ENCODE data around the gene RPL19. TPM values are rescaled to one million over a fixed set of nuclear protein-coding genes. Genes with fewer than 3 reads are reported as not detected.

The RPL19 gene
- total RNA-seq, 1 donor from 2014 or later: 1,851 TPM

- DNase-seq (ENCODE audit: low spot score): peak; percentile 56
Measured at GRCh38 chr17:39194089-39194984, 5.7 kb upstream of the RPL19 start.

DNA sequence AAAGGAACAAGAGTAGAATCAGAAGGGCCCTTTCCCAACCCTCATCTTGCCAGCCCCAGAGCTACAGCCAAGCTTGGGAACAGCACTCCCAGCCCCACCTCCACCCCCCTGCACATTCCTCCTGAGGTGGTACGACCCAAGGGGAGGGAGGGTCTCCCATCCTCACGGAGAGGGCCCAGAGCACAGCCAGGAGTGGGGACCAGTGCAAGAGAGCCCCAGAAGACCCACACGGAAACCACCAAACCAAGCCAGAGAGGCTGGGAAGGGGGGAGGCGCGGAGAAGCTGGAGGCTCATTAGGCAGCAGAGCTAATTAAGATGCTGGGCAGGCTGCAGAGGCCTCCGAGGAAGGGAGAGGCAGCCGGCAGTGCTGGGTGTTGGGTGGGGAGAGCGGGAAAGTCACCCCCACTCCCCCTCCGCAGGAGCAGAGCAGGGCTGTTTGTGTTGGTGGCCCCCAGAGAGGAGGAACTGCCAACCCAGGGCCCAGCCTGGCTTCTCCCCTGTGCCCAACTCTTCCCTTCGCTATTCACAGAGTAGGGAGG is 5.0 kb upstream of the RPL19 start:
- H3K27me3 Mint-ChIP-seq (ENCODE audit: unreplicated experiment): peaks cover 12% of the 10 kb centered on the region
- H3K4me3 Mint-ChIP-seq (ENCODE audit: unreplicated experiment): no peak overlapping the region
- no peak for DNase-seq (ENCODE audit: low spot score)
- no peaks in the 10 kb centered on the region for H3K9me3 Mint-ChIP-seq (ENCODE audit: unreplicated experiment)
- H3K27ac Mint-ChIP-seq (ENCODE audit: unreplicated experiment): no peak overlapping the region
- H3K36me3 Mint-ChIP-seq (ENCODE audit: low read depth, unreplicated experiment): peaks cover 18% of the 10 kb centered on the region
- H3K4me1 Mint-ChIP-seq (ENCODE audit: unreplicated experiment): peaks cover 38% of the 10 kb centered on the region
- TF ChIP-seq, protein P1, sequence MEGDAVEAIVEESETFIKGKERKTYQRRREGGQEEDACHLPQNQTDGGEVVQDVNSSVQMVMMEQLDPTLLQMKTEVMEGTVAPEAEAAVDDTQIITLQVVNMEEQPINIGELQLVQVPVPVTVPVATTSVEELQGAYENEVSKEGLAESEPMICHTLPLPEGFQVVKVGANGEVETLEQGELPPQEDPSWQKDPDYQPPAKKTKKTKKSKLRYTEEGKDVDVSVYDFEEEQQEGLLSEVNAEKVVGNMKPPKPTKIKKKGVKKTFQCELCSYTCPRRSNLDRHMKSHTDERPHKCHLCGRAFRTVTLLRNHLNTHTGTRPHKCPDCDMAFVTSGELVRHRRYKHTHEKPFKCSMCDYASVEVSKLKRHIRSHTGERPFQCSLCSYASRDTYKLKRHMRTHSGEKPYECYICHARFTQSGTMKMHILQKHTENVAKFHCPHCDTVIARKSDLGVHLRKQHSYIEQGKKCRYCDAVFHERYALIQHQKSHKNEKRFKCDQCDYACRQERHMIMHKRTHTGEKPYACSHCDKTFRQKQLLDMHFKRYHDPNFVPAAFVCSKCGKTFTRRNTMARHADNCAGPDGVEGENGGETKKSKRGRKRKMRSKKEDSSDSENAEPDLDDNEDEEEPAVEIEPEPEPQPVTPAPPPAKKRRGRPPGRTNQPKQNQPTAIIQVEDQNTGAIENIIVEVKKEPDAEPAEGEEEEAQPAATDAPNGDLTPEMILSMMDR (IDR thresholded peaks at IDR 0.05; ENCODE audit: unreplicated experiment): no peak

More at GRCh38 chr17:39194089-39194984, 5.7 kb upstream of the RPL19 start:
- H3K4me1 Mint-ChIP-seq (ENCODE audit: unreplicated experiment): peaks cover 31% of the 10 kb centered on the region
- peak overlapping the region; percentile 80 for H3K27ac Mint-ChIP-seq (ENCODE audit: unreplicated experiment)
- TF ChIP-seq, protein P1 (IDR thresholded peaks at IDR 0.05; ENCODE audit: unreplicated experiment): no peak
- H3K4me3 Mint-ChIP-seq (ENCODE audit: unreplicated experiment): peak overlapping the region; percentile 48
- peaks cover 18% of the 10 kb centered on the region for H3K36me3 Mint-ChIP-seq (ENCODE audit: low read depth, unreplicated experiment)
- peaks cover 7% of the 10 kb centered on the region for H3K27me3 Mint-ChIP-seq (ENCODE audit: unreplicated experiment)
- no peaks in the 10 kb centered on the region for H3K9me3 Mint-ChIP-seq (ENCODE audit: unreplicated experiment)

DNA sequence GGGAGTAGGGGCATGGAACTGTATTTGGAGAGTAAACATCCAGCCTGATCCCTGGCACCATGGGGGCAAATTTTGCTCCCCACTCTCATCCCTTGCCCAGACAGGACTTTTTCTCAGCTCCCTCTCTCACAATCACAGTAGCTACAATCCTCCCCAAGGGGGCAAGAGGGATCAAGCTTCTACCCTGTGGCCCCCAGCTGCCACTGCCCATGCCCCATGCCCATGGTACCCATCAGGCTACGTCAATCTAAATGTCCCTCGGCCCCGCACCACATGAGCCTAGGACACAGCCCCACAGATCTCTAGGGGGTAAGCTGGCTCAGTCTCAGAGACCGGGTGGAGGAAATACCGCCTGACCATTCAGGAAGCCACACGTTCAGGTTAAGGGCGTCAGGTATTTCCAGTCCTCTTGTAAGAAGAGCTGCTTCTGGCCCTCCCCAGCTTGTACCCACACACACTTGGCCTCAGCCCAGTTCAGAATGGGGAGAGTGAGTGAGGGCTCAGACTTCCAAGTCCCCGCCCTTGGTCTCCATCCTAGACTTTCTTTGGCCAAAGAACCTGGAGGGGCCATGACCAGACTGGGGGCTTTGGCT is 4.4 kb upstream of the RPL19 start:
- TF ChIP-seq, protein P1 (IDR thresholded peaks at IDR 0.05; ENCODE audit: unreplicated experiment): no peak
- no peak for DNase-seq (ENCODE audit: low spot score)
- Mint-ChIP-seq H3K4me1 (ENCODE audit: unreplicated experiment) (peaks cover 42% of the 10 kb centered on the region), H3K36me3 (ENCODE audit: low read depth, unreplicated experiment) (peaks cover 18% of the 10 kb centered on the region), H3K27me3 (ENCODE audit: unreplicated experiment) (peaks cover 12% of the 10 kb centered on the region), H3K4me3 (ENCODE audit: unreplicated experiment) (no peak overlapping the region), H3K27ac (ENCODE audit: unreplicated experiment) (no peak overlapping the region), H3K9me3 (ENCODE audit: unreplicated experiment) (no peaks in the 10 kb centered on the region)

GRCh38 chr17:39196241-39196807 is 3.8 kb upstream of the RPL19 start:
- Mint-ChIP-seq H3K27me3 (ENCODE audit: unreplicated experiment) (peaks cover 12% of the 10 kb centered on the region), H3K27ac (ENCODE audit: unreplicated experiment) (no peak overlapping the region), H3K4me3 (ENCODE audit: unreplicated experiment) (peak overlapping the region; percentile 67), H3K36me3 (ENCODE audit: low read depth, unreplicated experiment) (peaks cover 22% of the 10 kb centered on the region), H3K4me1 (ENCODE audit: unreplicated experiment) (peaks cover 49% of the 10 kb centered on the region), H3K9me3 (ENCODE audit: unreplicated experiment) (no peaks in the 10 kb centered on the region)
- DNase-seq (ENCODE audit: low spot score): no peak
- TF ChIP-seq, protein P1 (IDR thresholded peaks at IDR 0.05; ENCODE audit: unreplicated experiment): no peak

All from endothelial cell (in vitro differentiated cells).